Kidney (tissue), 14 donors: Measurements from ENCODE around the gene GTPBP6. TPM values are rescaled to one million over a fixed set of nuclear protein-coding genes. Genes with fewer than 3 reads are reported as not detected.
"Not testable (repeated sequence)": the region's sequence is repeated elsewhere in the genome, so short reads cannot be mapped to it uniquely, and the experiment has no call there.

ENCODE experiments used
- DNase-seq, 5 donors: peaks; one replicate each; pipeline ENCODE4 v3.0.0-alpha.2; 2013 to 2020
- FAIRE-seq: peaks from 2 replicates; lab custom pipeline; 2012; peaks lifted over from hg19 to GRCh38; lab: Jason Lieb, UNC
- H3K27ac ChIP-seq, 2 donors: one replicate each; pipeline ENCODE4 v1.7.0; 2013; ENCODE audit warnings: low read depth in 2 of 2, low read length in 2 of 2, inconsistent platforms in 1 of 2
- H3K27me3 ChIP-seq: one replicate; pipeline ENCODE4 v1.7.1; 2013; ENCODE audit warnings: low read length, inconsistent platforms; ENCODE audit not compliant: control insufficient read depth, insufficient read depth
- H3K36me3 ChIP-seq, 3 donors: one replicate each; pipeline versions ENCODE4 v1.7.0 to v1.7.1; 2013; ENCODE audit warnings: low read length in 3 of 3, control low read depth in 1 of 3, inconsistent platforms in 1 of 3; ENCODE audit not compliant: insufficient read depth in 3 of 3, control insufficient read depth in 2 of 3
- H3K4me1 ChIP-seq, 3 donors: one replicate each; pipeline versions ENCODE4 v1.7.0 to v1.7.1; 2013; ENCODE audit warnings: low read length in 3 of 3, inconsistent platforms in 1 of 3, low read depth in 1 of 3; ENCODE audit not compliant: control insufficient read depth in 2 of 3, insufficient read depth in 2 of 3
- H3K4me3 ChIP-seq, 3 donors: one replicate each; pipeline versions ENCODE4 v1.7.0 to v1.8.1; 2013; ENCODE audit warnings: low read length in 3 of 3, control low read depth in 1 of 3, inconsistent platforms in 1 of 3
- H3K9ac ChIP-seq, 3 donors: one replicate each; pipeline versions ENCODE4 v1.7.0 to v1.7.1; 2013; ENCODE audit warnings: low read length in 3 of 3, control low read depth in 1 of 3, inconsistent platforms in 1 of 3
- H3K9me3 ChIP-seq, 3 donors: one replicate each; pipeline versions ENCODE4 v1.7.0 to v1.7.1; 2013; ENCODE audit warnings: low read length in 3 of 3, control low read depth in 1 of 3, inconsistent platforms in 1 of 3; ENCODE audit not compliant: control insufficient read depth in 2 of 3, insufficient read depth in 1 of 3
- CTCF ChIP-seq: IDR thresholded peaks from 3 replicates; pipeline ENCODE4 v1.5.1; 2012; ENCODE audit warnings: mild to moderate bottlenecking, moderate library complexity, borderline replicate concordance; ENCODE audit not compliant: insufficient read depth; ENCODE audit errors: extremely low read depth
- intact Hi-C: fragments of 100-400 bp; cut with DNase I; formaldehyde crosslinking; loops from one replicate; pipeline ENCODE4 v1.11.1; 2022
- polyA plus RNA-seq: library from polyadenylated mRNA; stranded (reverse); fragments of 350-450 nt; fragmentation: Illumina TruSeq; extraction: RNeasy Lipid Tissue Mini Kit (QIAGEN cat#74804); gene quantifications from one replicate; pipeline ENCODE4 v1.2.3, GENCODE V29; 2014; ENCODE audit warnings: low read depth, low replicate concordance; ENCODE audit not compliant: insufficient read depth
- total RNA-seq: library from RNA; stranded (reverse); fragmentation: NEBNext Ultra II Directional; extraction: Animal tissue kit (Norgen Biotek cat#: 25700); gene quantifications from one replicate; pipeline ENCODE4 v1.2.1, GENCODE V29; 2021
- donor health status: control.
- donor health status: control.
- donor health status: control.
- donor health status: control.
- donor health status: control.
- donor health status: DM: yes; HTN: yes; CAD: no.
- donor health status: Normal renal cell carcinoma (clear cell type).

The GTPBP6 gene
- total and polyA plus RNA-seq, 2 donors from 2014 or later, result 50.1 to 61.9 TPM

DNA sequence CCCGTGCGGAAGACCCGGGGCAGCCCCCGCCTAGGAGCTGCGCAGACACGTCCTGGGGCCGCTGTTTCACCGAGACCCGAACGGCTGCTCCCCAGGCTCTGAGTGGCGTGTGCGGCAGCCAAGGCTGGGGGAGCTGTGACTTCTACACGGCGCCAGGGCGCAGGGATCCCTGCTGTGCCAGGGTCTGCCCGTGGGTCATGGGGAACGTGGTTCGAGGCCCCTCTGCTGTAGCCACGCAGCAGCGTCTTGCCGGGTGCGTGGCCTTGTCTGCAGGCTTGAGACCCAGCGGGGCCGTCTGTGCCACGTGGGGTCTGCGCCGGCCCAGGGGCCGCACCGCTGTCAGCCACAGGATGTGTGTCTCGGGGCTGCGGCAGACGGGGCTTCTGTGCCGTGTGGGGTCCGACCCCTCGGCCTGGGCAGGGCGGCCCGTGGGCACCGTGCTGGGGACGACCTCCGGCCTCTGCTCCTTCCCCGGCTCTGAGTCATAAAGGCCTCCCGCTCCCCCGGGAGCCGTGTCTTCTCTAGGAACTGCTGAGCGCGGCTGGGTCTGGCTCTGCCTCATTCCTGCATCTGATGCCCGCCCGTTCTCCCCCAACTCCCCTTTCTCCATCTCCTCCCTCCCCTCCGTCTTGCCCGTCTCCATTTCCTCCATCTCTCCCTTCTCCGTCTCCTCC lies 12.7 kb upstream of the GTPBP6 start:
- no peak for TF ChIP-seq CTCF
- peak in 4 of 5 donors; percentile 17 to 76 (median 52) for DNase-seq
- Histone ChIP-seq H3K27me3 (no peaks in the 10 kb centered on the region), H3K4me3 (no peak overlapping the region), H3K9me3 (no peaks in the 10 kb centered on the region), H3K9ac (no peak overlapping the region), H3K27ac (no peak overlapping the region), H3K36me3 (no peaks in the 10 kb centered on the region), H3K4me1 (peaks cover 0 to 5% (median 0%) of the 10 kb centered on the region in 3 donors)
- no peak for FAIRE-seq
- intact Hi-C loops, result no loop called here

GRCh38 chrX:330726-331150 lies 12.1 kb upstream of the GTPBP6 start:
- Histone ChIP-seq H3K4me1 (peaks cover 0 to 5% (median 0%) of the 10 kb centered on the region in 3 donors), H3K36me3 (no peaks in the 10 kb centered on the region), H3K9me3 (no peaks in the 10 kb centered on the region), H3K27me3 (no peaks in the 10 kb centered on the region), H3K4me3 (no peak overlapping the region), H3K9ac (no peak overlapping the region), H3K27ac (no peak overlapping the region)
- intact Hi-C loops, result no loop called here
- DNase-seq (peak in 2 of 5 donors; percentile 67 to 77), FAIRE-seq (no peak)
- no peak for TF ChIP-seq CTCF

GRCh38 chrX:330141-330725 lies 11.6 kb upstream of the GTPBP6 start:
- H3K27me3 ChIP-seq, H3K27ac ChIP-seq, H3K9ac ChIP-seq, H3K4me3 ChIP-seq, H3K4me1 ChIP-seq, H3K9me3 ChIP-seq, H3K36me3 ChIP-seq, intact Hi-C loops, FAIRE-seq: not testable (repeated sequence)
- DNase-seq, result peak in 1 of 5 donors; percentile 21

GRCh38 chrX:329291-329910 lies 10.8 kb upstream of the GTPBP6 start:
- DNase-seq (peak in 1 of 5 donors; percentile 56), FAIRE-seq (no peak)
- Histone ChIP-seq H3K27ac (no peak overlapping the region), H3K27me3 (no peaks in the 10 kb centered on the region), H3K36me3 (no peaks in the 10 kb centered on the region), H3K4me1 (peaks cover 0 to 5% (median 0%) of the 10 kb centered on the region in 3 donors), H3K4me3 (no peak overlapping the region), H3K9me3 (no peaks in the 10 kb centered on the region), H3K9ac (no peak overlapping the region)
- intact Hi-C loops, result no loop called here
- TF ChIP-seq CTCF, result no peak
